Stimulated activated CD8-positive, alpha-beta memory T cell treated with anti-CD3 and anti-CD28 coated beads, Interleukin-4, amount 100 ng/mL, for 4 hours (primary cell): ENCODE results near the gene C2CD4C.
"Not testable (repeated sequence)": the region's sequence is repeated elsewhere in the genome, so short reads cannot be mapped to it uniquely, and the experiment has no call there.

ENCODE experiments used
- DNase-seq, 2 donors: peaks; one replicate each; pipeline ENCODE4 v3.0.0-alpha.2; 2020; ENCODE audit warnings: low read depth in 2 of 2, low spot score in 1 of 2

Gene C2CD4C

DNA sequence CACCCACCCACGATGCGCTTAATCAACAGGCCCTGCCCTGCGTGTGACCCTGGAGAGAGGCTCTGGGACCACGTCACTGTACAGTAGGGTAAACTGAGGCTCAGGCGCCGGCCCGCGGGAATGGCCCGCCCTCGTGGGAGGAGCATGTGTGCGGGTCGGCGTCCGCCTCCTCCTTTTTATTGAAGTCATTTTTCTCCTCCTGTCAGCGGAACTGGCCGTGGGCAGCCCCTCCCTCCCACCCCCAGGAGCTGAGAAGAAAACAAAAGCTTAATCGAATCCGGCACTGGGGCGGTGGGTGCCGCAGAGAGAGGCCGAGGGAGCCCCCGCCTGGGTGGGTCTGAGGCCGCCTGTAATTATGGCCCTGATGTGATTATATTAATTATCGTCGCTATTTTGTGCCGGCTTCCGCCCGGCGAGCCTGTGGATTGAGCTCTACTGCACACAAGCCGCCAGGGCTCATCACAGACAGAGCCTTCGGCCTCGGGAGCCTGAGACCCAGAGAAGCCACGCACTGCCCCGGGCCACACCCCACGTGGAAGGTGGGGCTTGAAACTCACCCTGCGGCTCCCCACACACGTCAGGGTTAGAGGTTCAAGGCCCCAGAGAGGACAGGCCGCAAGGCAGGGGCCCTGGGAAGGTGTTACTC, 7.0 kb downstream of the C2CD4C start:
- no peak for DNase-seq

DNA sequence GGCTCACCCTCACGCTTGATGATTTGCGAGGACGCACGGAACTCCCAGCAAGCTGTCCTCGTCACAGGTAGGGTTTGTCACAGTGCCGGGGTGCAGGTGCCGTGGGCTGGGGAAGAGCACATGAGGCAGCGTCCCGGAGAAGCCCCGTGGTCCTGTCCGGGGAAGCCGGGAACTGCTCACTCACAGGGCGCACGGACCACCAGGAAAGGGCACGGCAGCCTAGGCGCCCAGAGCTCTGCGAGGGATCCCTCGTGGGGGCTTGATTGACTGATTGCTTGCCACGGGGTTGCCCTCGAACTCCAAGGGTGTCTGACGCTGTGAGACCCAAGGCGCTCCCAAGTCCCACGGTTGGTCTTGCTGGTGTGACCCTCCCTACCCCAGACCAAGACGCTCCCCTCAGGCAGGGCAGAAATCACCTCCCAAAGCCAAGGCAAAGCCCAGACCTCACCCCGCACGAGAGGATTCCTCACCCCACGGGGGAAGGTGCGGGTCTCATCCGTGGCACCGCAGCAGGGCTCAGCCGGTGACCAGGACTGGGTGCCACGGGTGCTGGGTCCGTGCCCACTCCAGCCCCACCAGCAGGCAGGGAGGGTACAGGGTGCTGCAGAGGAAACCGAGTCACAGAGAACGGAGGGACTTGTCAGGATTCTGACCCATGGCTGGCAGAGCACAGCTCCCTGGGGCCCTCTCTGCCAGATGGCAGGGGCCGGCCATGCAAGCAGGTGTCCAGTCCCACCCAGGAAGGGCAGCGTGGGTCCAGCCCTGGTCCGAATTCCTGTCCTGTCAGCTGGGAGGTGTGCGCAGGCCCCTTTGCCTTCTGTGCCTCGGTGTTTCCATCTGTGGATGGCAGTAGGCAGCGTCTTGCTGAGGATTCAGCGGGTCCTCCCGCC, 7.7 kb downstream of the C2CD4C start:
- DNase-seq = no peak

DNA sequence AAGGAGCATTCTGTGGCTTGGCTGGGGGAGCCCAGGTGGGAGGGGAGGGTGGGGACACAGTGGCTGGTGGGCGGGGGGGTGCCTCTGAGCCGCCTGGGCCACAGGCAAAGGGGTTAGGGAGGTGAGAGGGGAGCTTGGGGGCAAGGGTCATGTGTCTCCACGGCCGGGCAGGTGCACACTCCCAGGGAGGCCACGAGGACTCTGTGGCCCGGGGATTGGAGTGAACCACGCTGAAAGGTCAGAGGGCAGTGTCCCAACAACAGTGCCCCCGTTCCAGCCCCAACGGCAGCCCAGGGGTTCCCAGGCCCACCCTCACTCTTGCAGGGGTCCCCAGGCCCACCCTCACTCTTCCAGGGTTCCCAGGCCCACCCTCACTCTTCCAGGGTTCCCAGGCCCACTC, 9.6 kb downstream of the C2CD4C start:
- no peak for DNase-seq

DNA sequence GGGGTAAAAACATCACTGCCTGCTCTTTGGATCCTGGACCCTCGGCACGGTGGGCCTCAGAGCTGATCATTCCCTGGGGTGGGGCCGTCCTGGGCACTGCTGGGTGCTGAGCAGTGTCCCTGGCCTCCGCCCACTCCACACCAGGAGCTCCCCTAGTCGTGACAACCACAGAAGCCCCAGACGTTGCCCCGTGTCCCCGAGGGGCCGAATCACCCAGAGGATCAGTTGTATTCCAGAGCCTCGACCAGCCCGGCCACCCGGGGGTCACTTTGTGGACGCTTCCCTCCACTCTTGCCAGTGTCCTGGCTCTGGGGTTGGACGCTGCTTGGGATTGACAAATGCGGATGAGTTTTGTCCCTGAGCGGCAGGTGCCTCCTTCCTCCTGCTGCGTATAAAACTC, 10.2 kb downstream of the C2CD4C start:
- no peak for DNase-seq

DNA sequence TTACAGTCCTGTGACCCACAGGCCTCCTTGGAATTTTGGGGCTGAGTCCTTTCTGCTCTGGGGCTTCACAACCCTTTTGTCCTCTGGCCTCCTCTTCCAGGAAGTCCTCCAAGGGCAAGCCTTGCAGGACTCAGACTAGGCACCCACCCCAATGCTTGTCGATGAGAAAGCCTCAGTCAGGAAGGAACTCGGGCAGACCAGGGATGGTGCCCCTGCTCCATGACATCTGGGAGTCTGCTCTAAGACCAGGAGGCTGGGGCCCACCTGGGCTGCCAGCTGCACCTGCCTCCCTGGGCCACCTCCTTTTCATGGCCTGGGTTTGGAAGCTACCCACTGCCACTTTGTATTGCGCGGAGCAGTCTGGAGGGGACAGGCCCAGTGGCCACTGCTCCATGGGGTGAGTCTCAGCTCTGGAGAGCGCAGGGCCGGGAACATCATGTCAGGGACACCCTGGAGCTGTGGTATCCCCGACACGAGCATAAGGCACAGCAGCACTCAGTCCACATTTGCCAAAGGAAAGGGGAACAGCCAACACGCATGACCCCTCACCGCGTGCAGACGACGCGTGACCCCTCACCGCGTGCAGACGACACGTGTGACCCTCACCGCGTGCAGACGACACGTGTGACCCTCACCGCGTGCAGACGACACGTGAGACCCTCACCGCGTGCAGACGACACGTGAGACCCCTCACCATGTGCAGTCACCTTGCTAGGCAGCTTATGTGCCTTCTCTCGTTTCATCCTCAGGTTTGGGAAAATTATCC, 10.8 kb downstream of the C2CD4C start:
- DNase-seq = no peak

DNA sequence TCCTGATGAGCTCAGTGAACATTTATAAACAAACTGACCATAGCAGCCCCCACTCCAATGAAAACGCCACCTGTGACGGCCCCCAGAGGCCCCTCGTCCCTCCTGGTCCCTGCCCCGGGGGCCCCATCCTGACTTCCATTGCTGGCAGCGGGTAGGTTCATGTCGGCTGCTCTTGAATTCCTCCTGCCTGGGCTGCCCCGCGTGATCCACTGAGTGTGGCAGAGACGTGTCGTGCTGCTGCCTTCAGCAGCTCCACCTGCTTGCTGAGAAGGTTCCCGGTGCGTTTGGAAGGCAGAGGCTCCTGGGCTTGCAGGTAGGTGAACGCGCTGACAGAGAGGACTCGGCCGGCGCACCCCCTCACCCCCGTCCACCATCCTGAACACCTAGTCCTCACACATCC, 11.6 kb downstream of the C2CD4C start:
- DNase-seq = no peak

DNA sequence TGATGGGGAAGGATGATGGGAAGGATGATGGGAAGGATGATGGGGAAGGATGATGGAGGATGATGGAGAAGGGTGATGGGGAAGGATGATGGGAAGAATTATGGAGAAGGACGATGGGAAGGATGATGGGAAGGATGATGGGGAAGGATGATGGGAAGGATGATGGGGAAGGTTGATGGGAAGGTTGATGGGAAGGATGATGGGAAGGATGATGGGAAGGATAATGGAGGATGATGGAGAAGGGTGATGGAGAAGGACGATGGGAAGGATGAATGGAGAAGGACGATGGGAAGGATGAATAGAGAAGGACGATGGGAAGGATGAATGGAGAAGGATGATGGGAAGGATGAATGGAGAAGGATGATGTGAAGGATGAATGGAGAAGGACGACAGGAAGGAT, 13.5 kb downstream of the C2CD4C start:
- no peak for DNase-seq

DNA sequence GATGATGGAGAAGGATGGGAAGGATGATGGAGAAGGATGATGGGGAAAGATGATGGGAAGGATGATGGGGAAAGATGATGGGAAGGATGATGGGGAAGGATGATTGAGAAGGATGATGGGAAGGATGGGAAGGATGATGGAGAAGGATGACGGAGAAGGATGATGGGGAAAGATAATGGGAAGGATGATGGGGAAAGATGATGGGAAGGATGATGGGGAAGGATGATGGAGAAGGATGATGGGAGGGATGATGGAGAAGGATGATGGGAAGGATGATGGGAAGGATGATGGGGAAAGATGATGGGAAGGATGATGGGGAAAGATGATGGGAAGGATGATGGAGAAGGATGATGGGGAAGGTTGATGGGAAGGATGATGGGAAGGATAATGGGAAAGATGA, 14.1 kb downstream of the C2CD4C start:
- DNase-seq = not testable (repeated sequence)

DNA sequence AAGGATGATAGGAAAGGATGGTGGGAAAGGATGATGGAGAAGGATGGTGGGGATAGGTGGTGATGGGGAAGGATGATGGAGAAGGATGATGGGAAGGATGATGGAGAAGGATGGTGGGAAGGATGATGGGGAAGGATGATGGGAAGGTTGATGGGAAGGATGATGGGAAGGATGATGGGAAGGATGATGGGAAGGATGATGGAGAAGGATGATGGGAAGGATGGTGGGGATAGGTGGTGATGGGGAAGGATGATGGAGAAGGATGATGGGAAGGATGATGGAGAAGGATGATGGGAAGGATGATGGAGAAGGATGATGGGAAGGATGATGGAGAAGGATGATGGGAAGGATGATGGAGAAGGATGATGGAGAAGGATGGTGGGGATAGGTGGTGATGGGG, 15.4 kb downstream of the C2CD4C start:
- DNase-seq = not testable (repeated sequence)

DNA sequence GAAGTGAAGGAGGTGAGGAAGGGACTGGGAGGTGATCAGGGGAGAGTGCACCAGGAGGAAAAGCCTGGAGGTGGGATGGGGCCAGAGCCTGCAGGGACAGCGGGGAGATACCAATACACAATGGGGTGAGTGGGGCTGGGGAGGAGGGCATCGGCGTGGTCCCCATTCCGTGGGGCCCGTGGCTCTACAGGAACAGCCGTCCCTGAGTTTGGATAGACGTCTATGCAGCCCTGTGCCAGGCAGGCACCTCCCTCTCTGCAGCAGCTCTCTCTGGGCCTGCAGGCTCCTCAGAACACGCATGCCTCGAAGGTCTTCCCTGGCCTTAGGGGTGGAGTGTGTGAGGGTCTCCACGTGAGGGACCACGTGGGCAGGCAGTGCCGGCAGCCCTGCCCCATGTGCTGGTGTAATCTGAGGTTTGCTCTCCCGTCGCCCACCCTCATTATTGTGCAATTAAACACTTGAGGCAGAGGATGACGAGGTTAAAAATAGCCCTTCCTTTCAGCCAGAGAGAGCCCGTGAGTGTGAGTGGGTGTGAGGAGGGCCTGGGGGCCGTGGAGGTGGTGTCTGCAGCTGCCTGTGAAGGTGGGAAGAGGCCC, 16.5 kb downstream of the C2CD4C start:
- no peak for DNase-seq

DNA sequence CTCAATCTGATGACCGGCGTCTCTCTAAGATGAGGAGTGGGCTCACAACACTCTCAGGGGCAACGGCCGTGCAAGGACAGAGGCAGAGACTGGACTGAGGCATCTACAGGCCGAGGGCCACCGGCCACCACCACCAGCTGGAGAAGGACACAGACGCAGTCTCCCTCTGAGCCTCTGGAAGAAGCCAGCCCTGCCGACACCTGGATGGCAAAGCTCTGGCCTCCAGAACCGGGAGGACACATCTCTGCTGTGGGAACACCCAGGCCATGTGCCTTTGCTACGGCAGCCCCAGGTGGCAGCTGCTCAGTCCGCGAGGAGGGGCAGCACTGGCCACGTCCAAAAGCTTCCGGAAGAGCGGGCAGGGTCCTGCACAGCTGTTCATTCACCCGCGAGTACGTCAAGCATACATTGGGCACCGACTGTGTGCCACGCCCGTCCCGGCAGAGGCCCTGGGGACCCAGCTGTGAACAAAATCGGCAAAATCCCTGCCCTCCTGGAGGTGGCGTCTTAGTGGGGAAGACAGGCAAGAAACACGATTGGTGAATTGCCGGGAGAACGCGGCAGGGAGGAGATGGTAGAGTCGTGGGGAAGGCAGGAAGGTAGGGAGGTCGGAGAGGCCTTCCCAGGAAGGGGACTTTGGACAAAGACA, 17.1 kb downstream of the C2CD4C start:
- DNase-seq = no peak

DNA sequence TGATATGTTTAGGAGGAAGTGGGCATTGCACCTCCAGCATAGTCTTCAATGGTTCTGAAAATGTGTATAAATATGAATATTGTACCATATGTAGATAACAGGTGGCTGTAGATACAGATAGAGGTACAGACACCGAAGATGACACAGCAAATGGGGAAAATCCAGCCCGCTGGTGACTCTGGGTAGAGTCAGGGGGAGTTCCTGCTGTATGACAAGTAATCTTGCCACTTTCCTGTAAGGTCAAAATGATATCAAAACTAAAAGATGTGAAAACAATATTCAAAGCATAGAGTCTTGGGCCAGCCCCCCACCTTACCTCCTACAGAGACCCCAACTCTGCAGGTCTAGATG, 17.8 kb downstream of the C2CD4C start:
- DNase-seq = no peak

DNA sequence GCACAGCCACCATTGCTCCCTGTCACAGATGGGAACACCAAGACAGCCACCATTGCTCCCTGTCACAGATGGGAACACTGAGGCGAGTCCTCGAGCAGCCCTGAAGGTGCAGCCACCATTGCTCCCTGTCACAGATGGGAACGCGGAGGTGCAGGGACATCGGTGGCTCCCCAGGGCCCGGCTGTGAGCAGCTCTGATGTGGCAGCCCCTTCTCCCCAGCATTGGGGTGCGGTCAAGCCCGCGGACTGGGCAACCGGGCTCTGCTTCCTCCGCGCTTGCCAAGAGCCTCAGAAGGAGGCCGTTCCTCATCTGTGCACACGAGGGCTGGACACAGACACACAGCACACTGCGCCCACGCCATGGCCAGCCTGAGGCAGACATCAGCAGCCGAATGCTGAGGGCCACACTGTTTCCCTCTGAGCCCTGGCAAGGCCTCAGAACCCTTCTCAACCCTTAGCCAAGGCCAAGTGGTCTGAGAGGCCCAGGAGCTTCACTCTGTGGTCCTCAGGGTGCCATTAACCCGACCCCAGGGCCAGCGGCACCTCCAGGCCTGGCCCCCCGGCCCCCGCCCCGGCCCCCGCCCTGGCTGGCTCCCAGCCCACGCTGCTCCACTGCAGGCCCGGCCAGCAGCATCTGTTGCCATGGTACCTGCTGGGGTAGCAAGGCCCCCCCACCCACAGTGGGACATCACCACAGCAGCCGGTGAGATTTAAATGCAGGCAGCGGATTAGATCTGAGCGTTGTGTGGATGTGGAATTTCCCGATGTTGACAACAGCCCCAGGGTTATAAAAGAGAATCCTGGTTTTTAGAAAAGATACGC, 18.4 kb downstream of the C2CD4C start:
- no peak for DNase-seq

DNA sequence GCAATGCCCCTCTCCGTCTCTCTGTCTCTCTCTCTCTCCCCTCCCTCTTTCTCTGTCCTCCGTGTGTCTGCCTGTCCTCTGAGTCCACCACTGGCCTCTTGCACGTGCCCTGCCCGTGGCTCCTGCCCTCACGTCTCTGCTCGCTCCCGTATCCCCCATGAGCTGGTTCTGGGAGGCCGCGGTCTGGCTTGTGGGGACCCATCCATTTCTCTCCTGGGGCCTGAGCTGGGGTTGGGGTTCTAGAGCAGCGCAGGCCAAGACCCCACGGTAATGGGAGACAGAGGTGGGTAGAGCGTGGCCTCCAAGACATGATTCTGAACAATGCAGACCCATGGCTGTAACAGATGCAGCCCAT, 19.0 kb downstream of the C2CD4C start:
- DNase-seq = no peak

DNA sequence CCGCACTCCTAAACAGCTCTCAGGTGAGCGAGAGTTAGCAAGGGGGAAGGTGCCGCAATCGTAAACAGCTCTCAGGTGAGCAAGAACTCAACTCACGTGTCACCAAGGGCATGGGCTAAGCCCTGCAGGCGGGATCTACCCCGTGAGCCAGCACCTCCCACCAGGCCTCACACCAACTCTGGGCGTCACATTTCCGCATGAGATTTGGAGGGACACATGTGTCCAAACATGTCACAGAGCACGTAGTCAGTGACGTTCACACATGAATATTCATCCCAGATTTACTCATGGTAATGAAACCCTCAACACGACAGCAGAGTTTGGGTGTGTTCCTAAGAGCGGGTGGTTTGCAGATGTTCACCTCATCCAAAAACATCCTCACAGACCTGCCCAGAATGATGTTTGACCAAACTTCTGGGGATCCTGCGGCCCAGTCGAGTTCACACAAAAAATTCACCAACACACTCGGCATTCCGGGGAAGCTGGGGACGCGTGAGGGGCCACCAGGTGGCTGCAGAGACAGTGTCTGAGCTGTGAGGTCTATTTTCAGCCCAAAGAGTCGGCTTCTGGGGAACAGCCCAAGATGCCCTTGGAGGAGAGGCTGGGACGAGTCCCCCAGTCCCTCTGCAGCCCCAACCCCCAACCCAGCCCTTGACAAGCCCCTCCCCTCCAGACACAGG, 19.6 kb downstream of the C2CD4C start:
- DNase-seq = no peak

DNA sequence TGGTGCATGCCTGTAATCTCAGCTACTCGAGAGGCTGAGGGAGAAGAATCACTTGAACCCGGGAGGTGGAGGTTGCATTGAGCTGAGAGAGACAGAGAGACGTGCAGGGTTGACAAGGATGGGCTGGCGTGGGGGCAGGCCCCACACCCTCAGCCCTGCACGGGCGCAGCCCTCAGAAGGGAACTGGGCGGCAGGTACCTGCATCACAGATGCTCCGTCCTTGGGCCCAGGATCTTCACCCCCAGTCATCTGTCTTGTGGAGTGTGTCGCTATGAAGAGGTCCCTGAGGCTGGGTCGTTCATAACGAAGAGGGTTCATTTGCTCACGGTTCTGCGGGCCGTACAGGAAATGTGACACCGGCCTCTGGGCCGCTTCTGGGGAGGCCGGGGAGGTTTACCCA, 20.3 kb downstream of the C2CD4C start:
- no peak for DNase-seq

DNA sequence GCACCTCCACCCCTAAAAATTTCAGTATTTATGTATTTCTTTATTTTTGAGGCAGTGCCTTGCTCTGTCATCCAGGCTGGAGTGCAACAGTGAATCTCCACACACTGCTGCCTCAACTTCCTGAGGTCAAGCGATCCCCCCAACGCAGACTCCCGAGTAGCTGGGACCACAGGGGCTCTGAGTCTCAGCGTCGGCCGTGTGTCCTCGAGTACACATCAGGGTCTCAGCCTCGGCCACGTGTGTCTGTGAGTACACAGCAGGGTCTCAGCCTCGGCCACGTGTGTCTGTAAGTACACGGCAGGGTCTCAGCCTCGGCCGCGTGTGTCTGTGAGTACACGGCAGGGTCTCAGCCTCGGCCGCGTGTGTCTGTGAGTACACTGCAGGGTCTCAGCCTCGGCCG, 21.2 kb downstream of the C2CD4C start:
- no peak for DNase-seq

DNA sequence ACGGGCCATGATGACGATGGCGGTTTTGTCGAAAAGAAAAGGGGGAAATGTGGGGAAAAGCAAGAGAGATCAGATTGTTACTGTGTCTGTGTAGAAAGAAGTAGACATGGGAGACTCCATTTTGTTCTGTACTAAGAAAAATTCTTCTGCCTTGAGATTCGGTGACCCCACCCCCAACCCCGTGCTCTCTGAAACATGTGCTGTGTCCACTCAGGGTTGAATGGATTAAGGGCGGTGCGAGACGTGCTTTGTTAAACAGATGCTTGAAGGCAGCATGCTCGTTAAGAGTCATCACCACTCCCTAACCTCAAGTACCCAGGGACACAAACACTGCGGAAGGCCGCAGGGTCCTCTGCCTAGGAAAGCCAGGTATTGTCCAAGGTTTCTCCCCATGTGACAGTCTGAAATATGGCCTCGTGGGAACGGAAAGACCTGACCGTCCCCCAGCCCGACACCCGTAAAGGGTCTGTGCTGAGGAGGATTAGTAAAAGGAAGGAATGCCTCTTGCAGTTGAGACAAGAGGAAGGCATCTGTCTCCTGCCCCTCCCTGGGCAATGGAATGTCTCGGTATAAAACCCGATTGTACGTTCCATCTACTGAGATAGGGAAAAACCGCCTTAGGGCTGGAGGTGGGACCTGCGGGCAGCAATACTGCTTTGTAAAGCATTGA, 22.2 kb downstream of the C2CD4C start:
- DNase-seq = not testable (repeated sequence)

DNA sequence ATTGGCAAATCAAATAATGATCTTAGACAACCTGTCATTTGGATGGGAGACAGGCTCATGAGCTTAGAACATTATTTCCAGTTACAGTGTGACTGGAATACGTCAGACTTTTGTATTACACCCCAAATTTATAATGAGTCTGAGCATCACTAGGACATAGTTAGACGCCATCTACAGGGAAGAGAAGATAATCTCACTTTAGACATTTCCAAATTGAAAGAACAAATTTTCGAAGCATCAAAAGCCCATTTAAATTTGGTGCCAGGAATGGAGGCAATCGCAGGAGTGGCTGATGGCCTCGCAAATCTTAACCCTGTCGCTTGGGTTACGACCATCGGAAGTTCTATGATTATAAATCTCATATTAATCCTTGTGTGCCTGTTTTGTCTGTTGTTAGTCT, 22.8 kb downstream of the C2CD4C start:
- DNase-seq = not testable (repeated sequence)
